Prostate gland (tissue), 2 donors: ENCODE results near the gene CDC42BPA.

Source experiments
- POLR2AphosphoS5 ChIP-seq: sonication (generic); formaldehyde crosslinking; IDR thresholded peaks from one replicate; pipeline ENCODE4 v1.6.1; 2017; ENCODE audit warnings: antibody characterized with exemption
- TF ChIP-seq, protein P1 (sequence below), 4 experiments: fragments of 200-600 bp in 2 of 4; fragments of 450-650 bp in 2 of 4; sonication (generic) in 2 of 4; IDR thresholded peaks; 1 replicate in 3 of 4; 2 replicates in 1 of 4; pipeline ENCODE4 v1.5.1; 2016 to 2019; ENCODE audit warnings: antibody characterized with exemption in 4 of 4, mild to moderate bottlenecking in 2 of 4, moderate library complexity in 2 of 4

GRCh38 chr1:227185291-227185690 is 133.0 kb downstream of the CDC42BPA start:
- TF ChIP-seq POLR2AphosphoS5: no peak
- TF ChIP-seq, protein P1, sequence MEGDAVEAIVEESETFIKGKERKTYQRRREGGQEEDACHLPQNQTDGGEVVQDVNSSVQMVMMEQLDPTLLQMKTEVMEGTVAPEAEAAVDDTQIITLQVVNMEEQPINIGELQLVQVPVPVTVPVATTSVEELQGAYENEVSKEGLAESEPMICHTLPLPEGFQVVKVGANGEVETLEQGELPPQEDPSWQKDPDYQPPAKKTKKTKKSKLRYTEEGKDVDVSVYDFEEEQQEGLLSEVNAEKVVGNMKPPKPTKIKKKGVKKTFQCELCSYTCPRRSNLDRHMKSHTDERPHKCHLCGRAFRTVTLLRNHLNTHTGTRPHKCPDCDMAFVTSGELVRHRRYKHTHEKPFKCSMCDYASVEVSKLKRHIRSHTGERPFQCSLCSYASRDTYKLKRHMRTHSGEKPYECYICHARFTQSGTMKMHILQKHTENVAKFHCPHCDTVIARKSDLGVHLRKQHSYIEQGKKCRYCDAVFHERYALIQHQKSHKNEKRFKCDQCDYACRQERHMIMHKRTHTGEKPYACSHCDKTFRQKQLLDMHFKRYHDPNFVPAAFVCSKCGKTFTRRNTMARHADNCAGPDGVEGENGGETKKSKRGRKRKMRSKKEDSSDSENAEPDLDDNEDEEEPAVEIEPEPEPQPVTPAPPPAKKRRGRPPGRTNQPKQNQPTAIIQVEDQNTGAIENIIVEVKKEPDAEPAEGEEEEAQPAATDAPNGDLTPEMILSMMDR (IDR thresholded peaks at IDR 0.05): no peak
